C1 segment of cervical spinal cord (tissue), 14 donors: Measurements from ENCODE around the gene B3GAT1.
"Not testable (repeated sequence)": the region's sequence is repeated elsewhere in the genome, so short reads cannot be mapped to it uniquely, and the experiment has no call there.

Experiments
- DNase-seq, 14 donors: peaks; one replicate each; lab custom pipeline; 2025; lab: John Stamatoyannopoulos, UW

The B3GAT1 gene

GRCh38 chr11:134358165-134358855 is 53.7 kb downstream of the B3GAT1 start:
- no peak for DNase-seq

- DNase-seq = no peak
Observed at GRCh38 chr11:134357545-134357839, 54.5 kb downstream of the B3GAT1 start.

- DNase-seq = no peak
Observed at GRCh38 chr11:134356656-134357544, 55.1 kb downstream of the B3GAT1 start.

DNA sequence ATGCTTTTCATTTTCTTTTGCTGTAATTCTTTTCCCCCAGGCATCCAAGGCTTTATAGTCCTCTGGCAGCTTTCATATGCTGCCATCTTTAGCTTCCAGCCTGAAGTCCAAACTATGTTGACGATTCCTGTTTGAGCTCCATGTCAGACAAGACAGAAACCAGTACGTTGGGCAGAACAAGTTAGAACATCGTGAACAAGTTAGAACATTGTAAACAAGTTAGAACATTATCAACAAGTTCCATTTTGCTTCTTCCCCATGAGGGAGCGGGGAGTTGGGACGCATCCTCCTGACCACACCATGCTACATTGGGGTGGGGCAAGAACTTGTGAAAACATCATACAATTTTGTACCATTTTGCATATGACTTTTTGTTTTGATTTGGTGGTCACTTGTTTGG is 56.4 kb downstream of the B3GAT1 start:
- DNase-seq = no peak

DNA sequence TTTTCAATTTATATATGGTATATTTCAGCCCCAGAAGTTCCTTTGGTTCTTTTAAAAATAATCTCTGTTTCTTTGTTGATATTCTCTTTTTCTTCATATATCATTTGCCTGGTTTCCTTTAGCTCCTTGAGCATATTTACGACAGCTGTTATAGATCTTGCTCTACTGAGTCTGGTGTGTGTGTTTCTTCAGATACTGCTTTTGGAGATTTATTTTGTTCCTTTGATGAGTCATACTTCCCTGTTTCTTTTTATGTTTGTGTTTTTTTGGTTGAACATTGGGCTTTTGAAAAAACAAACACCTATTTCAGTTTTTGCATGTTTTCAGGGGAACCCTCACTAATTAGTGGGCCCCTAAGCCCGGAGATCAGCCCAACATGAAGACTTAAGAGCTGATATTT is 56.9 kb downstream of the B3GAT1 start:
- DNase-seq = no peak

GRCh38 chr11:134352111-134352510 is 59.9 kb downstream of the B3GAT1 start:
- no peak for DNase-seq

- DNase-seq = no peak
Observed at GRCh38 chr11:134350381-134350780, 61.7 kb downstream of the B3GAT1 start.

DNA sequence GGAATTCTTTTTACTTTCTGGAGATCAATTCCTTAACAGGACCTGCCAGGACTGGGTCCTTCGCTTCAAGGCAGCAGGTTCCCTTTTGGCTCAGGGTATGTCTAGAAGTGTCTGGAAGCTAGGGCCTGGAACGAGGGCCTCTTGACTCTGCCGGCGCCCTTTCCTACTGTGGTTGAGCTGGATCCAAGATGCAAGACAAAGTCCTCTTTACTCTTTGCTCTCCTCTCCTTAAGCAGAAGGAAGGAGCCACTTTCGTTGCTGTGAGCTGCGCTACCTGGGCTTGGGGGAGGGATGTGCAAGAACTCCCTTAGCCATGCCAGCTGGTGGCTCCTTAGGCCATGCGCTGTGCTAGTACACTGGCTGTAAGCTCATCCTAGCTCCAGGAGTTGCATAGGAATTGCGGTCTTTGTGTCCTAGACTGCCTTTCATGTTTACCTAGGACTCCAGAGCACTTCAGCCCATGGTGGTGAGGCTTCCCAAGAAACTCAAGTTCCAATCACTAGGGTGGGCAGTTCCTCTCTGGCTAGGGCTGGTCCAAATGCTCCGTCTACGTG is 62.2 kb downstream of the B3GAT1 start:
- no peak for DNase-seq

DNA sequence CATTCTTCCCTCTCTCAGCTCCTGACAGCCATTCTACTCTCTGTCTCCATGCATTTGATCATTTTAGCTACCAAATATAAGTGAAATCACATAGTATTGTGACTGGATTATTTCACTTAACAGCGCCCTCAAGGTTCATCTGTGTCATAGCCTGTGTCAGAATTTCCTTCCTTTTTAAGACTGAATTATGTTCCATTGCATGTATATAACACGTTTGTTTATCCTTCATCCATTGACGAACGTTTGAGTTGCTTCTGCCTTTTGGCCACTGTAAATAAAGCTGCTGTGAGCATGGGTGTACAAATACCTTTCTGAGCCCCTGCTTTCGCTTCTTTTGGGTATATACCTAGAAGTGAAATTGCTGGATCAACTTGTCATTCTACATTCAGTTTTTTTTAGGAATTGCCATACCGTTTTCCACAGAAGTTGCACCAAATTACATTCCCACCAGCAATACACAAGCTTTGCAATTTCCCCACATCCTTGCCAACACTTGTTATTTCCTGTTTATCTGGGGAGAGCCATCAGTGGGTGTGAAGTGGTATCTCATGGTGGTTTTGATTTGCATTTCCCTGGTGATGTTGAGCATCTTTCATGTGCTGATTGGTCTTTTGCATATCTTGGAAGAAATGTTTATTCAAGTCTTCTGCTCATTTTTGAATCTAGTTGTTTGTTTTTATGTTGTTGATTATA is 62.8 kb downstream of the B3GAT1 start:
- DNase-seq = no peak

DNA sequence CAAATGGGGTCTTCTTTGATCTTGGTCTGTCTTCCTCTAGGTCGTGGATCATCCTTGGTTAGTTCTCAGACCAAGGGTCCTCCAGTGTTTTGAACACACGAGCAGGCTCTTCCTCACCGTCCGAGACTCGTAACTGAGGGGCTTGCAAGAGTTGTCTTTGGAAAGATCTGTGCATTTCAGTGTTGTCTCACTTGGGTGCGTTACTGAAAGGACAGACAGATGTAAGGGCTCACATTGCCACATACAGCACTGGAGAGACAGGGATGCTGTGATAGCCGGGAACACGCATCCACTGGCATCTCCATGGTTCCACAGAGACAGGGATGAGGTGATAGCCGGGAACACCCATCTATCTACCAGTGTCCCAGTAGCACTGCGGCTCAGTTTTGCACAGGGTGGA is 64.6 kb downstream of the B3GAT1 start:
- no peak for DNase-seq

- DNase-seq = no peak
Observed at GRCh38 chr11:134346976-134347350, 65.1 kb downstream of the B3GAT1 start.

DNA sequence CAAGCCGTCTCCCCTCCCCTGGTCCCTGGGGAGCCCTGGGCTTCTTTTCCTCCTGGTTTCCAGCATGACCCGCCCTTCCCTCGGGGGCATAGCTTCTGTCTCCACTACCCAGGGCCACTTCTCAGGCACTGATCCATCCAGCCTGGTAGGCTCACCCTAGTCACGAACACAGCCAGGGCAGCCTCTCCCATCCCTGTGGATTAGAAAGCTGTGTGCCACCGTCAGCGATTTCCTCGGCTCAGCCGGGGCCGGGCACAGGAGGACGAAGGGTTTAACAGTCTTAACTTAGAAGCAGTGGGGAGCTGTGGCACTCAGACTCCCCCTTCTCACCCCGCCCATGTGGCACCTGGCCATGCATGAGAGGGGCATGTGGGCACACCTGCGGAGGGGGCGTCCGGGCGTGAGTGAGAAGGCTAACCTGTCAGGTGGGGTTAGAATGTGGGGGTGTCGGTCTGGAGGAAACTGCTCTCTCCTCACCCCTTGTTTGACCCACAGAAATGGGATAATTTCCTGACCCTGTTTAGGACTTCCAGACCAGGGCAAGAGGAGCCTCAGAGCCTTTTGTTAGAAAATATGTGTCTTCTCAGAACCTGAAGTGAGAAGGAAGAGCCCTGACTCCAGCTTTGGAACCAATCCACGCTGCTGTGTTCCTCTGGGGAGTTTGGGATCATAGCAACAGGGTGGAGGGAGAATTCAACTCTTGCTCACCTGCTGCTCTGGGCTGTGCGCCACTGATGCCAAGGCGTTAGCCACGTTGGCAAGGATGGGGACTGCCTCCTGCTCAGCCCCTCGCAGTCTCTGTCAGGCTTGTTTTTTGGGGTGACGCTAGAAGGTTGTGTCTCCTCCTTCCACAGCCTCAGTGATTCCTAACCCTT is 65.7 kb downstream of the B3GAT1 start:
- no peak for DNase-seq

DNA sequence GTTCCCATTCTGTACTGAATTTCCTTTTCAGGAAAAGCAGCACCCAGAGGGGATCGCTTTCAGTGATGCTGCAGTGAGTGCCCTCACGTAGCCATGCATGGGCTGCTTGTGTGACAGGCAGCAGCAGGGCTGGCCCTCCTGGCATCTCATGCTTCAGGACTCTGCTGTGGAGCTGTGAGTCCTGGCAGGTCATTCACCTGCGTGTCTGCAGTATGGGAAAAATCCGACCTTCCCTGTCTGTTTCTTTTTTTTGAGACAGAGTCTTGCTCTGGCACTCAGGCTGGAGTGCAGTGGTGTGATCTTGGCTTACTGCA is 66.8 kb downstream of the B3GAT1 start:
- DNase-seq = no peak

DNA sequence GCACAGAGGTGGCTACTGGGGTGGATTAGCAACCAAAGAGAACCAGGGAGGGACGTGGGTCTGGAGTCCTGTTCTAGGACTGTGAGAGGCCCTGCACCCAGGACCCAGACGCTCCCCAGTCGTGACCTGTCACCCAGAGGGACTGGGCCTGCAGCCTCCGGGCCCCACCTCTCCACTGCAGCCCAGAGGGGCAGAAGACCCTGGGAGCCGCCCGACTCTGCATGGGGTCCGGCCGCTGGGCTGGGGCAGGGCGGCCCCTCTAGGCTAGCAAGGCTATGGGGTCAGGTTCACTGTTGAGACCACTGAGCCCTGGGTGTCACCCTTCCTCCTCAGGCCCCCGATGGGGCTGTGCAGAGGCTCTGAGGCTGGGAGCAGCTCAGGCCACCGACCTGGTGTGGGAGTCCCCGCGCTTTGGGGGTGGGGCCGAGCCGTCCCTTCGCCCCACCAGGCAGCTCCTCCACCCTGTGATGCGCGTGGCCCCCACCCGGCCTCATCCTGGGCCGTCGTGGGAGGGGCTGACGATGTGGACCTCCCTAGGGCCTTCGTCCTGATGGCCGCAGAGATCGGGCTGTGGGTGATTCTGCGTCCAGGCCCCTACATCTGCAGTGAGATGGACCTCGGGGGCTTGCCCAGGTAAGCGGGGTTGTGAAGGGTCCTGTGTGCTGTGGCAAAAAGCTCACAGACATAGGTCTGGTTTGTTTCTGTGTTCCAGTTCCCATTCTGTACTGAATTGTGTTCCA is 67.4 kb downstream of the B3GAT1 start:
- not testable (repeated sequence) for DNase-seq

GRCh38 chr11:134343646-134344045 is 68.4 kb downstream of the B3GAT1 start:
- no peak for DNase-seq

GRCh38 chr11:134342572-134343340 is 69.3 kb downstream of the B3GAT1 start:
- DNase-seq = no peak

- no peak for DNase-seq
Observed at GRCh38 chr11:134341805-134342571, 70.1 kb downstream of the B3GAT1 start.

GRCh38 chr11:134340354-134340964 is 71.6 kb downstream of the B3GAT1 start:
- no peak for DNase-seq

- DNase-seq = no peak
Observed at GRCh38 chr11:134339756-134340155, 72.3 kb downstream of the B3GAT1 start.
